ENCODE data around the gene UFC1.
A peak's percentile ranks its signal among the peaks of the same experiment; 100 is the strongest.

The UFC1 gene

DNA sequence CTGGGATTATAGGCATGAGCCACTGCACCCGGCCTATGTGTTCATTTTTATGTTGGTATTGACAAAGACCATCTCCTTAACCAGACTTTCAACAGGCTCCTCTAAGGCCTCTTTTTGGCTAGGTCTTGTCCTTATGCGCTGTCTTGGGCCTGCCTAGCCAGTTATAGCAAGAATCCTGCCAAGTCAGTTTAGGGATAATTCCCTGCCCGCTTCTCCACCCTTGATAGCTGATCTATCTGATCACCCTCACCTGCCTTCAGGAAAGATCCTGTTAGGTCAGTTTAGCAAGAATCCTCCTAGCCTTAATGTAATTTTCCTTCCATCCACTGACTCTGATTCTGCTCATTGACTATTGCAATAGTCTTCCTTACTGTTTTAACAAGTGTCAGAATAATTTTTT lies 25.9 kb downstream of the UFC1 start:
- TF ChIP-seq, protein P1, sequence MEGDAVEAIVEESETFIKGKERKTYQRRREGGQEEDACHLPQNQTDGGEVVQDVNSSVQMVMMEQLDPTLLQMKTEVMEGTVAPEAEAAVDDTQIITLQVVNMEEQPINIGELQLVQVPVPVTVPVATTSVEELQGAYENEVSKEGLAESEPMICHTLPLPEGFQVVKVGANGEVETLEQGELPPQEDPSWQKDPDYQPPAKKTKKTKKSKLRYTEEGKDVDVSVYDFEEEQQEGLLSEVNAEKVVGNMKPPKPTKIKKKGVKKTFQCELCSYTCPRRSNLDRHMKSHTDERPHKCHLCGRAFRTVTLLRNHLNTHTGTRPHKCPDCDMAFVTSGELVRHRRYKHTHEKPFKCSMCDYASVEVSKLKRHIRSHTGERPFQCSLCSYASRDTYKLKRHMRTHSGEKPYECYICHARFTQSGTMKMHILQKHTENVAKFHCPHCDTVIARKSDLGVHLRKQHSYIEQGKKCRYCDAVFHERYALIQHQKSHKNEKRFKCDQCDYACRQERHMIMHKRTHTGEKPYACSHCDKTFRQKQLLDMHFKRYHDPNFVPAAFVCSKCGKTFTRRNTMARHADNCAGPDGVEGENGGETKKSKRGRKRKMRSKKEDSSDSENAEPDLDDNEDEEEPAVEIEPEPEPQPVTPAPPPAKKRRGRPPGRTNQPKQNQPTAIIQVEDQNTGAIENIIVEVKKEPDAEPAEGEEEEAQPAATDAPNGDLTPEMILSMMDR (conservative IDR thresholded peaks at IDR 0.05; ENCODE audit: control insufficient read depth, insufficient read depth, low read depth, low read length), result no peak
- DNase-seq (ENCODE audit: low read depth), result no peak
- H3K4me3 ChIP-seq (ENCODE audit: control insufficient read depth, low read depth, low read length), result no peak overlapping the region

DNA sequence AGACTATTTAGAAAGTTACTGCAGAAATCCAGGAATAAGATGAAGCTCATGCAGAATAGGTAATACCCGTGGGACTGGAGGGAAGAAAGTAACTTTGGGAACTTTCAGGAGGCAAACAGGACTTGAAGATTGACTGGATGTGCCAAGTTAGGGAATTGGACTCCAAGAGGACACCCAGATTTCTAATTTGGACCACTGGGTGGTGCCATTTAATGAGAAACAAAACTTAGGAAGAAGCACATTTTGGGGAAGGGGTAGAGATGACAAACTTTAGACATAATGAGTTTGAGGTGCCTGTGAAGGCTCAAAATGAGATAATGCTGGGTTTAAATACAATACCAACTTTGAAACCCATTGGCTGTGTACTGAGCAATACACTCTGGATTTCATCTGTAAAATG lies 26.9 kb downstream of the UFC1 start:
- H3K4me3 ChIP-seq (ENCODE audit: control insufficient read depth, low read depth, low read length), result no peak overlapping the region
- TF ChIP-seq, protein P1 (conservative IDR thresholded peaks at IDR 0.05; ENCODE audit: control insufficient read depth, insufficient read depth, low read depth, low read length), result peak; percentile 49
- DNase-seq (ENCODE audit: low read depth), result peak; percentile 72

DNA sequence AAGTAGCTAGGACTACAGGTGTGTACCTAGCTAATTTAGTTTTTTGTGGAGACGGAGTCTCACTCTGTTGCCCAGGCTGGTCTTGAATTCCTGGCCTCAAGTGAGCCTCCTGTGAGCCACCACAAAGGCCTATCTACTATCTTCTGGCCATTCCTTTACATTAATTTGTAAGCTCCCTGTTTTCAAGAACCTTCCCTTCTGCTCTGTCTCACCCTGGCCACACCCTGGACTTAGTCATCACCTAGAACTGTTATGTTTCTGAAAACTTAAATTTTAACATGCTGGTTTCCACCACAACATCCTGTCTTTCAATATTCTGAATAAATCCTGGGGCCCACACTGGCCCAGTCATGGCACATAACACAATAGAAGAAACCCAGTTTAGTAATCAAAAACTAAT lies 28.4 kb downstream of the UFC1 start:
- TF ChIP-seq, protein P1 (conservative IDR thresholded peaks at IDR 0.05; ENCODE audit: control insufficient read depth, insufficient read depth, low read depth, low read length), result no peak
- H3K4me3 ChIP-seq (ENCODE audit: control insufficient read depth, low read depth, low read length), result no peak overlapping the region

DNA sequence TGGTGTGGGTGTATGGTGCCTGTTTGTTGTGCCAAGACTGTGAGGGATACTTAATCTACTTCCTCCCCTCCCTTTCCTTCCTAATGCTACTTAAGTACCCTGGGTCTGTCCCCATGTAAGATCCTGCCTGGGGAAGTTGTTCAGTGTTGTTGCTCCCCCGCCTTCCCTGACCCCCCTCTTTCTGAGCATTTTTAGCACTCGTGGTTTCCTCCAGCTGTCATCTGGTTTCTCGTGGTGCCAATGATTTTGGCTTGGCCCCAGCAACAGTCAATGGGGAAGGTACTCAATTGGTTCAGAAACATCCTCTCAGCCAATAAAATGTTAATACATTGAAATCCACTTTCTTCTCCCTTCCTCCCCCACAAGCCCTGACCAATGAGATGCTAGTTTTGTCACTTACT lies 31.5 kb downstream of the UFC1 start:
- TF ChIP-seq, protein P1 (conservative IDR thresholded peaks at IDR 0.05; ENCODE audit: control insufficient read depth, insufficient read depth, low read depth, low read length), result no peak
- DNase-seq (ENCODE audit: low read depth), result peak; percentile 92
- H3K4me3 ChIP-seq (ENCODE audit: control insufficient read depth, low read depth, low read length), result no peak overlapping the region

More for the DNA sequence above, 28.4 kb downstream of the UFC1 start:
- DNase-seq (ENCODE audit: low read depth), result peak; percentile 89

DNA sequence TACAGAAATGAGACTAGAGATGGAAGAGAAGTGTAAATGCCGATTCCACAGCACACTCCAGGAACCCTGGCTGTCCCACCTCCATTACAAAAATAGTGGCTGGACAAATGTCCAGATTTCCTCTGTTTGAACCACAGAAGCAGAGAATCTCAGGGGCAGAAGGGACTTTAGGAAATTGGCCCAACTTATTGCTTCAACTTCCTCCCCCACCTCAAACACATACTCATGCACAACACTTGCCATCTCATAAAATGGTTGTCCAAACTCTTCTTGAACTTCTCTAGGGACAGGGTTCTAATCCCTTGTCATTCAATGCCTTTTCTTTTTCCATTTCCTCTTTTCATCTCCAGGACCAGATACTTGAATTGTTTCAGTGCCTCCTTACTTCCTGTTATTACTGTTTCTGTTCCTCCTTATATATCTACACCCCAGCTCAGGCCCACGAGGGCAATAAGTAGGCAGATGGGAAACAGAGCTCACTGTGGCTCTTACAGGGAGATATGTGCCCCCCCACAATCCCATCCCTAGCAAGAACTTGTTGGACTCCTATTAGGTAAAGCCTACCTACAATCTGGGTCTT lies 32.0 kb downstream of the UFC1 start:
- TF ChIP-seq, protein P1 (conservative IDR thresholded peaks at IDR 0.05; ENCODE audit: control insufficient read depth, insufficient read depth, low read depth, low read length), result no peak
- no peak overlapping the region for H3K4me3 ChIP-seq (ENCODE audit: control insufficient read depth, low read depth, low read length)
- DNase-seq (ENCODE audit: low read depth), result peak; percentile 30

DNA sequence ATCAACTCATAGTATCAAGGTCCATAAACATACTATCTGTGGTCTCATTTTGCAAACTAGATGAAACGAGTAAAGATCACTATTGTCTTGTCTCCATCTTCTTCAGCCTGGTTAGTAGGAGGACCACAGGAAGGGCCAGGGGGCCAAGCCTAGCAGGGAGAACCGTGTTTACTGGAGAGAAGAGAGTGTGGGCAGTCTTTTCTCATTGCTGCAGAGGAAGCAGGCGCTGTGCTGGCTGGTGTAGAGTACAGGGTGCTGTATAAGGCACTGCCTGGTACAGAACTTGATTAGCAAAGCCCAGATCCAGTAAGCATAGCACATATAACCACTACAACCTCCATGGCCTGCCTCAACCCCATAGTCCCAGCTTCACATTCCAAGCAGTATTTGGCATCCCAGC lies 33.5 kb downstream of the UFC1 start:
- no peak overlapping the region for H3K4me3 ChIP-seq (ENCODE audit: control insufficient read depth, low read depth, low read length)
- DNase-seq (ENCODE audit: low read depth), result peak; percentile 24
- TF ChIP-seq, protein P1 (conservative IDR thresholded peaks at IDR 0.05; ENCODE audit: control insufficient read depth, insufficient read depth, low read depth, low read length), result no peak

DNA sequence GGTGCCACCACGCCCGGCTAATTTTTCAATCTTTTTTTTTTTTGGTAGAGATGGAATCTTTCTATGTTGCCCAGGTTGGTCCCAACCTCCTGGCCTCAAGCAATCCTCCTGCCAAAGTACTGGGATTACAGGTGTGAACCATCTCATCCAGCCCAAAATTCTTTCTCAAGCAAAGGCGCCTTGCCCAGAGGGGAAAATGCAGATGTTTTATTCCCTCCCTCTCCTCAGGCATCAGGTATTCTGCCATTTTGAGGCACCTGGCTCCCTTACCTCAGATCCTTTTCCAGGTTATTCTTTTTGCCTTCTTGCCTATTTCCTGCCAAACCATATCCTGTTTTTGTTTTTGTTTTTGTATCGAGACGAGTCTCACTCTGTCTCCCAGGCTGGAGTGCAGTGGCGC lies 34.6 kb downstream of the UFC1 start:
- TF ChIP-seq, protein P1 (conservative IDR thresholded peaks at IDR 0.05; ENCODE audit: control insufficient read depth, insufficient read depth, low read depth, low read length), result no peak
- no peak for DNase-seq (ENCODE audit: low read depth)
- H3K4me3 ChIP-seq (ENCODE audit: control insufficient read depth, low read depth, low read length), result no peak overlapping the region

All from fibroblast of mammary gland (primary cell).